ENCODE data around the gene HPSE2.

Gene HPSE2

GRCh38 chr10:99124376-99124775 lies 111.3 kb downstream of the HPSE2 start:
- TF ChIP-seq FOXP2 (optimal IDR thresholded peaks at IDR 0.05; ENCODE audit: borderline replicate concordance, extremely low read depth, extremely low read length, insufficient read depth): no peak
- TF ChIP-seq TAF1 (IDR thresholded peaks at IDR 0.05; ENCODE audit: borderline replicate concordance, insufficient read depth, low read length): no peak
- no peak for TF ChIP-seq REST (IDR thresholded peaks at IDR 0.05; ENCODE audit: insufficient read depth in 1 of 2, low read depth in 2 of 2, low read length in 2 of 2)
- no peak for TF ChIP-seq POLR2AphosphoS5 (IDR thresholded peaks at IDR 0.05; ENCODE audit: low read depth, low read length)
- TF ChIP-seq SIN3A (IDR thresholded peaks at IDR 0.05; ENCODE audit: borderline replicate concordance, insufficient read depth, low read length): no peak

GRCh38 chr10:99123851-99124250 lies 111.8 kb downstream of the HPSE2 start:
- no peak for TF ChIP-seq TAF1 (IDR thresholded peaks at IDR 0.05; ENCODE audit: borderline replicate concordance, insufficient read depth, low read length)
- no peak for TF ChIP-seq REST (IDR thresholded peaks at IDR 0.05; ENCODE audit: insufficient read depth in 1 of 2, low read depth in 2 of 2, low read length in 2 of 2)
- TF ChIP-seq SIN3A (IDR thresholded peaks at IDR 0.05; ENCODE audit: borderline replicate concordance, insufficient read depth, low read length): no peak
- no peak for TF ChIP-seq FOXP2 (optimal IDR thresholded peaks at IDR 0.05; ENCODE audit: borderline replicate concordance, extremely low read depth, extremely low read length, insufficient read depth)
- TF ChIP-seq POLR2AphosphoS5 (IDR thresholded peaks at IDR 0.05; ENCODE audit: low read depth, low read length): no peak

GRCh38 chr10:99123336-99123735 lies 112.3 kb downstream of the HPSE2 start:
- TF ChIP-seq POLR2AphosphoS5 (IDR thresholded peaks at IDR 0.05; ENCODE audit: low read depth, low read length): no peak

- TF ChIP-seq FOXP2 (optimal IDR thresholded peaks at IDR 0.05; ENCODE audit: borderline replicate concordance, extremely low read depth, extremely low read length, insufficient read depth) (no peak), SIN3A (IDR thresholded peaks at IDR 0.05; ENCODE audit: borderline replicate concordance, insufficient read depth, low read length) (no peak), POLR2AphosphoS5 (IDR thresholded peaks at IDR 0.05; ENCODE audit: low read depth, low read length) (no peak), TAF1 (IDR thresholded peaks at IDR 0.05; ENCODE audit: borderline replicate concordance, insufficient read depth, low read length) (no peak), REST (IDR thresholded peaks at IDR 0.05; ENCODE audit: insufficient read depth in 1 of 2, low read depth in 2 of 2, low read length in 2 of 2) (no peak)
Measured at GRCh38 chr10:99119258-99119748, 116.3 kb downstream of the HPSE2 start.

GRCh38 chr10:99115703-99116102 lies 119.9 kb downstream of the HPSE2 start:
- TF ChIP-seq FOXP2 (optimal IDR thresholded peaks at IDR 0.05; ENCODE audit: borderline replicate concordance, extremely low read depth, extremely low read length, insufficient read depth) (no peak), POLR2AphosphoS5 (IDR thresholded peaks at IDR 0.05; ENCODE audit: low read depth, low read length) (no peak), TAF1 (IDR thresholded peaks at IDR 0.05; ENCODE audit: borderline replicate concordance, insufficient read depth, low read length) (no peak), SIN3A (IDR thresholded peaks at IDR 0.05; ENCODE audit: borderline replicate concordance, insufficient read depth, low read length) (no peak), REST (IDR thresholded peaks at IDR 0.05; ENCODE audit: insufficient read depth in 1 of 2, low read depth in 2 of 2, low read length in 2 of 2) (no peak)

All from PFSK-1 (cell line).